NK-92 (cell line): ENCODE measurements around the gene ZNF518B.
"Not testable (repeated sequence)": the region's sequence is repeated elsewhere in the genome, so short reads cannot be mapped to it uniquely, and the experiment has no call there.

Experiments used
- DNase-seq: peaks from one replicate; lab custom pipeline; 2025; ENCODE audit not compliant: unreplicated experiment; lab: John Stamatoyannopoulos, UW

ZNF518B gene

DNA sequence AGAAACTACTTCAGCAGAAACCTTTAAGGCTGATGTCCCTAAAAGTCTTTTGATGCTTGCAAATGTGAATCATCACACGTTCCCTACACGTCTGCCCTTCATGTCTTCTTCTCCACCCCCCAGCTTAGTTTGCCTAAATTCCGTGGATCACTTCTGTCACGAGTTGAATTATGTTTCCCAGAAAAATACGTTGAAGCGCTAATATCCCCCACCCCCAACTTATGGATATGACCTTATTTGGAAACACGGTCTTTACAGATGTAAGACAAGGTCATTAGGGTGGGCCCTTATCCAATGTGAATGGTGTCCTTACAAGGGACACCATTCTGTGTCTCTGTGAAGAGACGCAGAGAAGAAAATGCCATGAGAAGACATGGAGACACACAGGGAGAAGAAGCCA lies 2.1 kb upstream of the ZNF518B start:
- DNase-seq: no peak

DNA sequence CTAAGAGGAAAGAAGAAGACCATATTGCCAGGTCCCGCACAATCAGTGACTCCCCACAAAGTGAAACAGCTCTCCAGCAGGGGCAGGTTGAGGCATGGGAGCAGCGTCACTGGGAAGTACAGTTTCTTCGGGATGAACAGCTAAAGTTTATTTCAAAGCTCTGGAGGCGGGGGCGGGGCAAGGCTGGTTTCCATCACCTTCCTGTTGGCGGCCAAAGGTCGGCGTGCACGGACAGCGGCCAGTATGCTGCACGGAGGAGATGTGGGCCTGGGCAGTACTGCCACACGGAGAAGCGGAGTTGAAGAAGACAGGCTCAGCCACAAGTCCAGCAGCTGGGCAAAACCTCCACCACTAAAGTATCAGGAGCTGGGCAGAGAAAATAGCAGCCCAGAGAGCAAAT lies 951 bp upstream of the ZNF518B start:
- no peak for DNase-seq

DNA sequence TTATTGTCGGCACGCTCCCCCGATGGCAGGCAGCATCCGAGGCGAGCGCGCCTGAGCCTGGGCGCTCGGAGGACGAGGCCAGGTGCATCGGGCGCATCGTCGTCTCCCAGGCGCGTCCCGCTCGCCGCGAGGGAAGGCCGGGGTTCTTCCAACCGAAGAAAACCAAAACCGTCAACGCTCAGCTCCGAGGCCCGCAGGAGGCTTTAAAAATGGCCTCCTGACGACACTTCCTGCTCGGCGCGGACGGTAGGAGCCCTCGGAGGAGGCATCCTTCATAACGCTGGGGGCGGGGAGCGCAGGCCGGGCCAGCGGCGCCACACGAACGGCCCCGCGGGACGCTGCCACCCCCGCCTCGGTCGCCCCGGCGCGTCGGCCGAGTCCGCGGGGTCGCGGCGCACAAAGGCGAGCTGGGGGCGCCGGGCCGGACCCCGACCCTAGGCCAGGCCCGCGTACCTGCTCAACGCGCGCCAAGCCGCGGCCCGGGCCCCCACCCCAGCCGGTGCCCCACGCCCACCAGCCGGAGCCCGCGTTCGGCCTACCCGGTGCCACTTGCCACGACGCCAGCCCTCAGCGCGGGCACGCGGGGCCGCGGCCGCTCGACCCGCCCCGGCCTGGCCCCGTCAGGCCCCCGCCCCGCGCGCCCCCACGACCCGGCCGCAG lies 501 bp downstream of the ZNF518B start:
- DNase-seq: no peak

DNA sequence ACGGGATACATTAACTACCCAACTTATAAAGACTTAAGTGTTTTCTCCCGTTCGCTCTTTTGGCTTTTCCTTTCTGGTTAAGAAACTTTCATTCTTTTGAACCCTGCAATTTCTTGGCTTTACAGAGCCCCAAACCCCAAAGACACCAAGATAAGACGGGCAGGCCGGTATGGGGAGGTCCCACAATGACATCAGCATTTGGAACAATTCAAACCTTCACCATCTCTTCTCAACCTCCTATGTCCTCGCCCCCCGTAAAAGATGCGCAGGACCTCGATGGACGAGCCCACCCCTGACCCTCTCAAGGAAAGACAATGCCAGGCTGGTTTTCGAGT lies 999 bp downstream of the ZNF518B start:
- DNase-seq: no peak

DNA sequence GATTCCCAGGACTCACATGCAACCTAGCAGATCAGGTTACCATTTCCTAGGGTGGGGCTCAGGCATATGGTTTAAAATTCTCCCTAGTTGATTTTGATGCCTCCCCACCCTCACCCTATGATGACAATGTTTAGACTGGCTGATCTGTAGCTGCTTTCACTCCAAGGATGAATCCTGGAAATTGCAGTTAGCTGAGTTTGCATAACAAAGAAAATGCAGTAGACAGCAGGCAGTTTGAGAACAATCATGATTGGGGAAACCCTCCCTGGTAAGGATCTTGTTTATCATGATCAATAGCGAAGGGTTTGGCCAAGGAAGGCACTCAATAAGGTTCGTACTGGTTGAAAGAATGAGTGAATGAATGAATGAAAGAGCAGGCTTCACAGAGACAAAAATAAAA lies 2.1 kb downstream of the ZNF518B start:
- no peak for DNase-seq

DNA sequence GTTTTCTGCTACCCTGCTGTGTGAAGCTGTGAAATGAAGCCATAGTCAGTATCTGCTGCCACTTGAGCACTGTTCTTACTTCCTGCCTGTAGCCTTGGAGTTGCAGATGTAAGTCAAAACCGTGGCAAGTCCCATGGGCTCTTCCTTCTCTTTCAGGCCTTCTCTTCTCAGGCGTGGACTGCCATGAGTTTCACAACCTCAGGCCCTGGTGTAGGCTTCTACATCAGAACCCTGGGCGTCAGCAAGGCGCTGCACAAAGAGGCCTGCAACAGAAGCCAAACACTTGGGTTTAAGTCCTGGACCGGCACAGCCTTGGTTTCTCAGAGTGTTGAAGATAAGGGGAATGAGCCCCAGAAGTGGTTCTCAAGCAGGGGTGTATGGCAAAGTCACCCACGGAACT lies 2.5 kb downstream of the ZNF518B start:
- DNase-seq: no peak

DNA sequence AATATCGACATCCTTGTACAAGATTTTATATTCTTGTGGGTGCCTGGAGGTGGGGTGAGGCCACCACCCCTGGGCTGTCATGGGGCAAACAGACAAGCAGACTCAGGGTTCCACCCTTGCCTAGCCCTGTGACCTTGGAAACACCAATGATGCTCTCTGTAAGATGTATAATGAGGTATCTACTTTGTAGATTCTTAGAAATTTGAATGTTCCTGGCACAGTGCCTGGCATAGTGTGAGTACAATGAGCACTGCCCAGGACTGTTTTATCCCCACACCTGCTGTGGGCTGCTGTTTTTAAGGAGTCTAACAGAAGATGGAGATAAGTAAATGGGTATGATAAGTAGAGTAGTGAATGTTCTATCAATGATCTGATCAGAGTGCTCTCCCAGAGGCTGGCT lies 3.1 kb downstream of the ZNF518B start:
- DNase-seq: no peak

DNA sequence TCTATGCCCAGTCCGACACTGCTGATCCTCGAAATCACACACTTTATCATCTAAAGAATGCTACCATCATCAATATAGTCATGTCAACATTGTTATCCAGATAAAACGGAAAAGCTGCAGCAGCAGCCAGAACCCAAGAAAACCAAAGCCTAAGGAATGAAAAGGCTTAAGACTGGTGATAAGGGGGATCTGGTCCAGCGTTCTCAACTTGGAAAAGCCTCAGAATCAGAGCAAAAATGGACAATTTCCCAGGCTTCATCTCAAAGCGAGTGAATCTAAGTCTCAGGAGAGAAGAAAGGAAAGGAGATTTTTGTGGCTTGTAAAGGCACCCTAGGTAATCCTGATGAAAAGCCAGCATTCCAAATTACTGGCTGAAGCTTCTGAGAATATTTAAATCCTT lies 8.2 kb downstream of the ZNF518B start:
- no peak for DNase-seq

DNA sequence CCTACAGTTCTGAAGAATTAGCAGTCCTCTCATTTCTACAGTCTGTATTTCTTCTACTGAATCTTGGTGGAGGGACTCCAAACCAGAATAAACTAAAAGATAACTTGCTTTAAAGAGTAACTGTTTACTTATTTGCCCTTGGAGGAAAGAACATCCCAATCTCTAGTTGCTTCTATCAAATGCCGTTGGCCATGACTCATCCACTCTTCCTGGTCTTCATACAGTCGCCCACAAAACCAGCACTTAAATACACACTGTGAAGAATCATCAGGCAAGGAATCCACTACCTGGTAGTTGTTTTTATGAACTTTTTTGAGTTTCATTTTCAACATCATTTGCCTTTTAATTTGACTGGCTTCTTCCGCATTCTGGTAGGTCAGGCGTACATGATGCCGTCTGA lies 14.2 kb downstream of the ZNF518B start:
- DNase-seq: no peak

DNA sequence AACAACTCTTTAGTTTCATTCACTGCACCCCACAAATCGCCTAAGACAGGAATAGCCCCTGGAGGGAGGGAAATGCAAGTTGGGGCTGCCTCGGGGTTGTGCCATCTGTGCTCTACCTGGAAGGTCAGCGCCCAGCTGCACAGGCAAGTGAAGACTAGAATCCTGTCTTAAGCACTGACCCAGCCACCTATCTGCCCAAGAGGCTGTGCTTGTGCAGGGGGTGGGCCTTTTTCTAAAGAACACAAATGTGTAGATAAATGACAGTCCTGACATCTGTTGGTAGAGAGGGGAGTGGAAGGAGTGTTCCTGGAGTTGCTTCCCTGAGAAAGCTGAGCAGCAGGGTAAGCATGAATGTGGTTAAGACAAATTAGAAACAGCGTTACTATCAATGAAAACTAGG lies 15.7 kb downstream of the ZNF518B start:
- no peak for DNase-seq

DNA sequence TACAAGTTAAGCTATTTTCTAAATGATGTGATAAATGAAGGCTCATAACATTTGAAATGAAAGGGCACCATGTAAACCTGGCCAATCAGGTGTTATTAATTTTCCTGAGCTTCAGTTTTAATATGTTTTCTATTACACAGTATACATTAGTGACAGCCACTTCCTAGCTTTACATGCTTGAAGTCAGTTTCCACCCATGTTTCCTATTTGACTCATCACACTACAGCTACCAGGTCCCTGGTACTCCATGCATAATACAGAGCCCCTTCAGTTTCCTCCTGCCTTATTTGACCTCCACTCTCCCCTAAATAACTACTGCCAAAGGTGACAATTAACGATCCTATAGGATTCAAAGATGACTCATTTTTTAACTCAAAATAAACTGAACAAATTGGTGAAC lies 18.3 kb downstream of the ZNF518B start:
- DNase-seq: no peak

DNA sequence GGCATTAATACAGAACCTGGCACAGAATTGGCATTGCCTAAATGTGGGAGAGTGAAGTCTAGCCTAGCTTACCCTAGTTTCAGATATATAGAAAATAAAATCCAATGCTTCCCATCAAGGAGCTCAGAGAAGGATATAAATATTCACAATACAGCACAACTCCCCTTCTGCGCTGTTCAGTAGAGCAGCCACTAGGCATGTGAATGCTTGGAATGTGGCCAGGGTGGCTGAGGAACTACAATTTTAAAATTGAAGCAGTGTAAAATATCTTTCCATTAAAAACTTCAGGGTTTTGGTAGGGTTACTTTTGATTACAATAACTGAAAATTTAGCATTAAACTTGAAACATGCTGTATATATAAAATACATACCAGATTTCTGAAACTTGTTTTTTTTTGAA lies 19.5 kb downstream of the ZNF518B start:
- no peak for DNase-seq

DNA sequence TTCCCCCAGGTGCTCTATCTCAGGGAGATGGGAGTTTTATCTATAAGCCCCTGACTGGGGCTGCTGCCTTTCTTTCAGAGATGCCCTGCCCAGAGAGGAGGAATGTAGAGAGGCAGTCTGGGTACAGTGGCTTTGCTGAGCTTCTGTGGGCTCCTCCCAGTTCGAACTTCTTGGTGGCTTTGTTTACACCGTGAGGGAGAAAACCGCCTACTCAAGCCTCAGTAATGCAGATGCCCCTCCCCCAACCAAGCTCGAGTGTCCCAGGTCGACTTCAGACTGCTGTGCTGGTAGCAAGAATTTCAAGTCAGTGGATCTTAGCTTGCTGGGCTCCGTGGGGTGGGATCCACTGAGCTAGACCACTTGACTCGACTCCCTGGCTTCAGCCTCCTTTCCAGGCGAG lies 29.5 kb downstream of the ZNF518B start:
- DNase-seq: not testable (repeated sequence)

DNA sequence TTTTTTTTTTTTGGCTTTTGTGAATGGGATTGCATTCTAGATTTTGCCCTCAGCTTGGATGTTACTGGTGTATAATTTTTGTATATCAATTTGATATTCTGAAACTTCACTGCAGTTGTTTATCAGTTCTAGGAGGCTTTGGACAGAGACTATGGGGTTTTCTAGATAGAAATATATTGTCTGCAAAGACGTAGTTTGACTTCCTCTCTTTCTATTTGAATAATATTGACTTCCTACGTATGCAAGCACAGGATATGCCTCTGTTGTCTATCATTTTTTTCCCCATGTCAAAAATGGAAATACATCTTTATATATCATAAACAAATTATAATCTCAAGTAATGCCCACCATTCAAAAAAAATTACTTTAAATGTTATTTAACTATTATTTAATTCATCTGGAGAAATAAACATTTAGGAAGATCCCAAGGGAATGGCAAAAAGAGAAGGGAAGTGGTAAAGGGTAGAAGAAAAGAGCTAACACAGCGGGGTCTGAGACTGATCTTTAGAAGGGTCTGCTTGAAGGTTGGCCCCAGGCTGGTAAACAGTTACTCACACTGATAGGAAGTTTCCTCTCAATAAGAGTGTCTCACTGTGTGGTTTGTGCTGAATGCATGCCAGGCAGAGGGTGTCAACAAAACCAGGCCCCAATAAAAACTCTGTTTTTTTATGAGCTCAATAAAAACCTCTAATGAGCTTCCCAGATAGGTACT lies 35.7 kb downstream of the ZNF518B start:
- no peak for DNase-seq

DNA sequence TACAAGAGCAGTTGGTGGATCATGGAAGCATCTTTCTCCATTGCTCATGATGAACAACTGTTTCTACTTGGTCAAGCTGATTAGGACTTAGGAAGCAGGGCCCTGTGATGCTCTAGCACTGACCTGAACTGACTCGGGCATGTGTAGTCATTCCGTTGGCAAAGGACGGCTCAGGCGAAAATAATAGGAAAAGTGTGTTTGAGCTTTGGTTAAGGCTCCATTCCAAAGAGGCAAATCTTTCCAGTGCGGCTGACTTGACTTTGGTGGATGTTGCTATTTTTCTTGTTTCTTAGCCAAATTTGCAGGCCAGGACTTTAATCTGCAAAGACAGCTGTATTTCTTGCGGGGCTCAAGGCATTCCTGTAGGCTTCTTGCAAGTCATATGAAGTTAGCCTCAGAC lies 39.5 kb downstream of the ZNF518B start:
- no peak for DNase-seq

DNA sequence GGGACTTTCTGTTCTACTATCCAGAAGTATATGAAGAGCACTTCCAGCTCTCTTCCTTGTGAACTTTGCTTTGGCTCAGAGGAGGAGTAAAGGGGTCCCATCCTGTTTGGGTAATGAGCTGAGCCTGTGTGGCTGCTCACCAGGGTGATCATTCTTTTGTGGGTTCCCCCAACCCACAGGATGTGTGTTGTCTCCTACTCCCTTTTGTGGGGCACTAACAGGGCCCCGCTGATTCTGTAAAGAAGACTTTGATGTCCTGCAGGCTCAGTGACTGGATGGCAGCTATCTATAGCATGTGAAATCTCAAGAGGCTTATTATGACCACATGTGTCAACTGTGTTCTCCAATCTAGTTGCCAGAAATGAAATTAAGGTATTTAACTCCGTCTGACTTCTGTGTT lies 40.8 kb downstream of the ZNF518B start:
- DNase-seq: no peak

DNA sequence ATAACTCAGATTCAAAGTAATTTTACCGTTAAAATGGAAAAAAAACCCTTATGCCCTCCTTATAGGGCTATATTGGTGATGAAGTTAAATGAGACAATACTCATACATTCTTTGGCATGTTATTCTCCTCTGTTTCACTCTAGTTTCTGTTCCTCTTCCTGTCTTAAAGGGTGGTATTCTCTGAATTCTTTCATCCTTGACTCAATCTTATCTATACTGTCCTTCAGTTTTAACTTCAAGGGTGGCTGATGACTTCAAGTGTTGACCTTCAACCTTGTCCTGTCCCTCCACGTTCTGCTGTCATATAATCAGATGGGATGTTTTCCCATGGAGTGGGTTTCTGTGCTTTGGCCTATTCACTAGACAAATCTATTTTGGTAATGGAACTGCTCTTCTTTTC lies 44.0 kb downstream of the ZNF518B start:
- DNase-seq: no peak

DNA sequence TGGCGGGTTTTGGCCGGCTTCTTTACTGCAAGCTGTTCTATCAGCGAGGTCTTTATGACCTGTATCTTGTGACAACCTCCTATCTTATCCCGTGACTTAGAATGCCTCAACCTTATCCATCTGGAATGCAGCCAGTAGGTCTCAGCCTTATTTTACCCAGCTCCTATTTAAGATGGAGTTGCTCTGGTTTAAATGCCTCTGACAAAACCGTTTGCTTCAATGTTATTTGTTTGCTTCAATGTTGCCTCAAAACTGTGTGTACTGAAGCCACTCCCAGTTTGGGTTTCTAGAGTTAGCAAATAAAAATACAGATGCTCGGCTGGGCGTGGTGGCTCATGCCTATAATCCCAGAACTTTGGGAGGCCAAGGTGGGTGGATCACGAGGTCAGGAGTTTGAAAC lies 51.6 kb downstream of the ZNF518B start:
- DNase-seq: no peak

DNA sequence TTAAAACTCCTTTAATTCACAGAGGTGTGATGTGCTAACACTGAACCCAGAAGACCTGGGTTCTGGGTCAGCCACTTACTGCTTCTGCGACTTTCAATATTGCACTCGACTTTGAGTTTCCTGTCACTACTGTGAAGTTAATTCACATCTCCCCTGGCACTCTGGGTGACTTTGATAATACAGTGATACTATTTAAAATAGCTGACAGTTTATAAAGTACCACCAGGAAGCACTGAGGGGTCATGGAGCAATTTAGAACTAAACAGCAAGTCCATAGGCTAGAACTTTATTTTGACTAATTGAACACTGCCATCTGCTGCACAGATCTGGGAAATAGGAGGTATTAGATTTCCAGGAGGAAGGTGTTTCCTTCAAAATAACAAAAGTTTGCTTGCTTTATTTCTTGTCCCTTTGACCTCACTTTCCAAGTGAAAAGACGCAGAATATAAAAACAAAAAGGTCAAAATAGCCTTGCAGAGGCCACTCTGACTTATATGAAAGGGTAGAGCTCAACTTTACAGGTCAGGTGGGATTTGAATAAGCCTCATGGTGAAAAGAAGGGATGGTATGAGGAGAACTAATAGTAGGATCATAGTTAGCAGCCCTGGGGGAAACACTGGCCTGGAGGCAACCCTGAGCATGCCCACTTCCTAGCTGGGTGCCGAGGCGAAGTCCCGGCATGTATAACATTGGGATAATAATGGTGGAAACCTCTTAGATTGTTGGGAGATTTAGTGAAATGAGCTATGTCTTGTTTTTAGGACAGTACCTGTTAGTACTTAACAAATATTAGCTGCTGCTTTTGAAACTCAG lies 53.4 kb downstream of the ZNF518B start:
- DNase-seq: no peak

DNA sequence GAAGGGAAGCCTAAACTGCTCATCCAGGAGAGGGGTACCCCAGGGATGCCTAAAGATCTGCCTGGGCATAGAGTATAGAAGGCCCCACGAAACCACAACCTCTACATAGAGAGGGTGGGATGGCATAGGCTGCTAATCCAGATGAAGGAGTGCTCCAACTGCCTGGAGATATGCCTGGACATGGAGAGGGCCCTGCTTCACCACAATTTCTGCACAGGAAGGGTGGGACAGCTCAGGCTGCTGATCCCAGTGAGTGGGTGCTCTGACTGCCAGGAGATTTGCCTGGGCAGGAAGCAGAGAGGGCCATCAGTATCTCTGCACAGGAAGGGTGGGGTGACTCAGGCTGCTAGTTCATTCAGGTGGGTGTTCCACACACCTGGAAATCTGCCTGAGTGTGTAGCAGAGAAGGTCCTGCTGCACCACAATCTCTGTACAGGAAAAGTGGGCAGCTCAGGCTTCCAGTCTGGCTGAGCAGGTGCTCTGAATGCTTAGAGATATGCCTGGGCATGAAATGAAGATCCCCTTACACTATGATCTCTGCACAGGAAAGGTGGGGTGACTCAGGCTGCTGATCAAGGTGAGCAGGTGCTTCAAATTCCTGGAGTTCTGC lies 61.1 kb downstream of the ZNF518B start:
- DNase-seq: no peak
